H1 (cell line): Measurements from ENCODE around the gene CDC45. TPM values are rescaled to one million over a fixed set of nuclear protein-coding genes. Genes with fewer than 3 reads are reported as not detected.

ENCODE experiments used
- BRCA1 ChIP-seq: IDR thresholded peaks from 2 replicates; pipeline ENCODE4 v1.6.1; 2012; ENCODE audit warnings: low read depth, low read length, improper control_type of control experiment
- CEBPB ChIP-seq: IDR thresholded peaks from 2 replicates; pipeline ENCODE4 v1.6.1; 2012; ENCODE audit warnings: low read depth, low read length
- CHD7 ChIP-seq: fragments of 300-600 bp; sonication (generic); IDR thresholded peaks from 2 replicates; pipeline ENCODE4 v1.7.1; 2012; ENCODE audit warnings: low read length, moderate library complexity, mild to moderate bottlenecking, inconsistent platforms; ENCODE audit not compliant: insufficient replicate concordance
- E2F6 ChIP-seq: IDR thresholded peaks from 2 replicates; pipeline ENCODE4 v1.6.1; 2012; ENCODE audit warnings: inconsistent platforms
- GTF2F1 ChIP-seq: IDR thresholded peaks from 2 replicates; pipeline ENCODE4 v1.6.1; 2012; ENCODE audit warnings: low read depth, low read length, improper control_type of control experiment, borderline replicate concordance
- JUN ChIP-seq: IDR thresholded peaks from 2 replicates; pipeline ENCODE4 v1.6.1; 2011; ENCODE audit warnings: low read depth, mild to moderate bottlenecking, improper control_type of control experiment, low read length
- RAD21 ChIP-seq, 2 experiments: IDR thresholded peaks in 1 of 2; conservative IDR thresholded peaks in 1 of 2; 2 replicates each; pipeline ENCODE4 v1.6.1; 2011; ENCODE audit warnings: low read depth in 2 of 2, low read length in 2 of 2, improper control_type of control experiment in 1 of 2, inconsistent platforms in 1 of 2, mild to moderate bottlenecking in 1 of 2, moderate library complexity in 1 of 2
- SP2 ChIP-seq: IDR thresholded peaks from 2 replicates; pipeline ENCODE4 v1.6.1; 2012; ENCODE audit warnings: mild to moderate bottlenecking, low read length, inconsistent platforms
- USF2 ChIP-seq: IDR thresholded peaks from 2 replicates; pipeline ENCODE4 v1.6.1; 2011; ENCODE audit warnings: low read length, improper control_type of control experiment
- polyA plus RNA-seq, 7 experiments: library from polyadenylated mRNA; depleted of rRNA in 3 of 7; stranded (reverse) in 5 of 7; unstranded in 2 of 7; fragments of >200 nt in 5 of 7; fragments of 200-250 nt in 2 of 7; gene quantifications; 1 replicate in 5 of 7; 2 replicates in 1 of 7; 4 replicates in 1 of 7; pipeline versions ENCODE4 v1.2.1 to v1.2.3, GENCODE V29; 2011 to 2013; ENCODE audit warnings: missing spikeins in 2 of 7, mixed read lengths in 2 of 7
- total RNA-seq: library from RNA; stranded (reverse); fragmentation: NEBNext Ultra II Directional; extraction: Animal tissue kit (Norgen Biotek cat#: 25700); gene quantifications from 2 replicates; pipeline ENCODE4 v1.2.1, GENCODE V29; 2021

The CDC45 gene
- total and polyA plus RNA-seq, 2 of the 8 experiments (the other 6 are each of a cell fraction or from before 2014, with no cell fraction given) = 31.9 to 37.7 TPM

GRCh38 chr22:19466126-19466716, 13.5 kb upstream of the CDC45 start (continued):
- no peak for TF ChIP-seq CHD7
- no peak for TF ChIP-seq CEBPB
- no peak for TF ChIP-seq JUN
- TF ChIP-seq USF2 = no peak
- no peak for TF ChIP-seq SP2
- TF ChIP-seq BRCA1 = no peak
- no peak for TF ChIP-seq RAD21 (IDR thresholded peaks at IDR 0.05 in 1 of 2, conservative IDR thresholded peaks at IDR 0.05 in 1 of 2; ENCODE audit: low read depth in 2 of 2, low read length in 2 of 2)
- TF ChIP-seq GTF2F1 = no peak
- TF ChIP-seq E2F6 = no peak
